ENCODE data around the gene KIF26A. TPM values are rescaled to one million over a fixed set of nuclear protein-coding genes. Genes with fewer than 3 reads are reported as not detected.

The KIF26A gene
- polyA plus RNA-seq, 1 experiment = 0.10 TPM

DNA sequence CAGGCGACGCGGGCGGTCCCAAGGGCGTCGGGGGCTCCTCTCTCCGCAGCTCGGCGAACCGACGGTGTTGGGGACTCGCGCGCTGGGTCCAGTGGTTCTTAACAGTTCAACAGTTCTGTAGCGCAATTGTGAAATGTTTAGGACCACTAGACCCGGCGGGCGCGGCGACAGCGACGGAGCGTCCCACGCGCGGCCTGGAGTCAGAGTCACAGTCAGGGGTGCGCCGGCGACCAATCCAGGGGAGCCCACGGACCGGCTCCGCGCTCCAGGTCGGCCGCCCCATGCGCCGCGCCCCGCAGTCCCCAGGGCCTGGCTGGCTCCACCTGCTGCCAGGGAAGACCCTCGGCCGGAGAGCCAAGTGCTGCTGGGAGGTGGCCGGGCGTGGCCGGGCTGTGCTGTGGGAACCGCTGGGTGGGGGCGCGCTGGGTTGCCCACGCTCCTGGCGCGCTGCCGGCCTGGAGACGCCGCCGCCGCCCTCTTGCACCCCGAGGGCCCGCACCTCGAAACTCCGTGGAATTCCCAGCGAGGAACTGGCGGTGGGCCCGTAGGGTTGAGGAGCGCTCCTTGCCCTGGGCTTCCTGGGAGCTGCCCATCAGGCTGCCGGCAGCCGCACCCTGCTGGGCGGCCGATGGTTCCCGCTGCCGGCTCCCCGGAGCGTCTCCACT, 20.9 kb upstream of the KIF26A start:
- TF ChIP-seq, protein P1, sequence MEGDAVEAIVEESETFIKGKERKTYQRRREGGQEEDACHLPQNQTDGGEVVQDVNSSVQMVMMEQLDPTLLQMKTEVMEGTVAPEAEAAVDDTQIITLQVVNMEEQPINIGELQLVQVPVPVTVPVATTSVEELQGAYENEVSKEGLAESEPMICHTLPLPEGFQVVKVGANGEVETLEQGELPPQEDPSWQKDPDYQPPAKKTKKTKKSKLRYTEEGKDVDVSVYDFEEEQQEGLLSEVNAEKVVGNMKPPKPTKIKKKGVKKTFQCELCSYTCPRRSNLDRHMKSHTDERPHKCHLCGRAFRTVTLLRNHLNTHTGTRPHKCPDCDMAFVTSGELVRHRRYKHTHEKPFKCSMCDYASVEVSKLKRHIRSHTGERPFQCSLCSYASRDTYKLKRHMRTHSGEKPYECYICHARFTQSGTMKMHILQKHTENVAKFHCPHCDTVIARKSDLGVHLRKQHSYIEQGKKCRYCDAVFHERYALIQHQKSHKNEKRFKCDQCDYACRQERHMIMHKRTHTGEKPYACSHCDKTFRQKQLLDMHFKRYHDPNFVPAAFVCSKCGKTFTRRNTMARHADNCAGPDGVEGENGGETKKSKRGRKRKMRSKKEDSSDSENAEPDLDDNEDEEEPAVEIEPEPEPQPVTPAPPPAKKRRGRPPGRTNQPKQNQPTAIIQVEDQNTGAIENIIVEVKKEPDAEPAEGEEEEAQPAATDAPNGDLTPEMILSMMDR (IDR thresholded peaks at IDR 0.05; ENCODE audit: insufficient read depth, low read depth, low read length) = no peak
- no peak for DNase-seq (ENCODE audit: low read depth)
- CTCF ChIA-PET = no interaction called here
- POLR2A ChIA-PET = no interaction called here
- Histone ChIP-seq H3K4me3 (ENCODE audit: low read depth, low read length) (no peak overlapping the region), H3K36me3 (ENCODE audit: control insufficient read depth, insufficient read depth, low read length) (no peaks in the 10 kb centered on the region), H3K27me3 (ENCODE audit: control insufficient read depth, insufficient read depth, low read length) (peaks cover 13% of the 10 kb centered on the region)

GRCh38 chr14:104118006-104118844, 20.2 kb upstream of the KIF26A start:
- Histone ChIP-seq H3K27me3 (ENCODE audit: control insufficient read depth, insufficient read depth, low read length) (peaks cover 13% of the 10 kb centered on the region), H3K4me3 (ENCODE audit: low read depth, low read length) (no peak overlapping the region), H3K36me3 (ENCODE audit: control insufficient read depth, insufficient read depth, low read length) (no peaks in the 10 kb centered on the region)
- no peak for DNase-seq (ENCODE audit: low read depth)
- TF ChIP-seq, protein P1 (IDR thresholded peaks at IDR 0.05; ENCODE audit: insufficient read depth, low read depth, low read length) = no peak
- CTCF ChIA-PET = interaction anchor here (1.5 kb wide), 1 partner anchor 24 kb away, joined by 4 read pairs; no protein-coding TSS in a partner anchor
- POLR2A ChIA-PET = no interaction called here

- DNase-seq (ENCODE audit: low read depth) = no peak
Measured at GRCh38 chr14:104119119-104119487, 19.3 kb upstream of the KIF26A start.

DNA sequence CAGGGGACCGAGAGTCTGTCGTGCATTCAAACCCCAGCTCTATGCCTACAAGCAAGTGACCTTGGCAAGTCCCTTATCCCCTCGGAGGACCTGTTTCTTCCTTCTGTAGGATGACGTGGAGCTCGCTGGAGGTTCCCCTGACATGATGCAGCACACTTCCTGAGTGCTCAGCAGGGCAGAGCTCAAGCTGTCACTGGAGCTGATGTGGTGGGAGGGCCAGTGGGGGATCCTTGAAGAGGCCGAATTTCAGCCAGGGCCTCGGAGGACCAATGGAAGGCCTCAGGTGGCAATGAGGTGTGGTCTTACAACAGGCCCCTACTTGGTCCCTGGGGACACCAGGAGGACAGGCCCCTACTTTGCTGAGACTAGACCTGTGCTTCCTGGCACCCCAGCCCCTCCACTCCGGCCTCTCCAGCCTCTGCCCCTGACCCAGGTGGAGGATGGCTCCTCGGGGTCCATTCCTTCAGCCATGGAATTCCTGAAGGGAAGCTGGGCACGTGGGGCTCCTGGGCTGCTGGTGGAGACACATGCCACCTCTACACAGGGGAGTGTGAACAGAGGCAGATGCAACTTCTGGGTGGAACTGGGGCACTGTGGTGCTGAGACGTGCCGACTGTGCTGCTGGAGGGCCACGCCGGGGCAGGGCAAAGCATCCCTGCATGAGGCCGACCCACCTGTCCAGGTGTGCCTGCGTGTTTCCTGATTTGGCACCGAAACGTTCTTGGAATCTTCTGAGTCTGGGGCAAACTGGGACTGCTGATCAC, 18.7 kb upstream of the KIF26A start:
- Histone ChIP-seq H3K4me3 (ENCODE audit: low read depth, low read length) (no peak overlapping the region), H3K36me3 (ENCODE audit: control insufficient read depth, insufficient read depth, low read length) (no peaks in the 10 kb centered on the region), H3K27me3 (ENCODE audit: control insufficient read depth, insufficient read depth, low read length) (peaks cover 13% of the 10 kb centered on the region)
- POLR2A ChIA-PET = no interaction called here
- TF ChIP-seq, protein P1 (IDR thresholded peaks at IDR 0.05; ENCODE audit: insufficient read depth, low read depth, low read length) = no peak
- CTCF ChIA-PET = interaction anchor here (1.1 to 2.0 kb wide), 3 partner anchors 11 to 445 kb away, joined by 3 to 6 read pairs (median 4); no protein-coding TSS in a partner anchor
- no peak for DNase-seq (ENCODE audit: low read depth)

More at GRCh38 chr14:104119119-104119487, 19.3 kb upstream of the KIF26A start:
- TF ChIP-seq, protein P1 (IDR thresholded peaks at IDR 0.05; ENCODE audit: insufficient read depth, low read depth, low read length) = no peak
- POLR2A ChIA-PET = no interaction called here
- H3K27me3 ChIP-seq (ENCODE audit: control insufficient read depth, insufficient read depth, low read length) = peaks cover 13% of the 10 kb centered on the region
- H3K4me3 ChIP-seq (ENCODE audit: low read depth, low read length) = no peak overlapping the region
- no peaks in the 10 kb centered on the region for H3K36me3 ChIP-seq (ENCODE audit: control insufficient read depth, insufficient read depth, low read length)
- CTCF ChIA-PET = interaction anchor here (1.5 to 2.0 kb wide), 2 partner anchors 24 to 445 kb away, joined by 4 to 6 read pairs; no protein-coding TSS in a partner anchor
